ENCODE results near the gene PIK3R6. TPM values are rescaled to one million over a fixed set of nuclear protein-coding genes. Genes with fewer than 3 reads are reported as not detected.

Gene PIK3R6
- total and polyA plus RNA-seq, 10 of the 15 experiments (the other 5 are each of a cell fraction or from before 2014, with no cell fraction given) = 6.7 to 146 (median 68.2) TPM

GRCh38 chr17:8900626-8901585, 33.4 kb upstream of the PIK3R6 start (continued):
- TF ChIP-seq CUX1 (IDR thresholded peaks at IDR 0.05; ENCODE audit: insufficient replicate concordance, low read depth, low read length) (no peak), PRDM15 (CRISPR knock-in tag; IDR thresholded peaks at IDR 0.05) (no peak), USF1 (IDR thresholded peaks at IDR 0.05; ENCODE audit: borderline replicate concordance, extremely low read length, insufficient read depth, low read depth, low read length) (peak; percentile 69), DPF2 (IDR thresholded peaks at IDR 0.05) (no peak), IRF4 (IDR thresholded peaks at IDR 0.05; ENCODE audit: low read depth, low read length) (peak; percentile 88), IKZF2 (IDR thresholded peaks at IDR 0.05) (peak; percentile 36 to 51; a peak in 2 of 4 replicates), NFIC (IDR thresholded peaks at IDR 0.05; ENCODE audit: low read depth, low read length) (peak; percentile 96), RUNX3 (IDR thresholded peaks at IDR 0.05; ENCODE audit: low read length) (peak; percentile 94), EED (IDR thresholded peaks at IDR 0.05; ENCODE audit: low read depth) (no peak), SIX5 (IDR thresholded peaks at IDR 0.05; ENCODE audit: low read depth, low read length, severe bottlenecking) (no peak), ATF2 (IDR thresholded peaks at IDR 0.05; ENCODE audit: low read length) (peak; percentile 84), ATF3 (IDR thresholded peaks at IDR 0.05; ENCODE audit: borderline replicate concordance, extremely low read depth, low read depth, low read length) (no peak), CBX5 (IDR thresholded peaks at IDR 0.05; ENCODE audit: low read depth) (peak; percentile 73; the same call in 1 of the 2 replicates), ELK1 (IDR thresholded peaks at IDR 0.05; ENCODE audit: low read depth, low read length) (no peak), WRNIP1 (IDR thresholded peaks at IDR 0.05; ENCODE audit: borderline replicate concordance, low read depth, low read length) (no peak)

Data from GM12878 (cell line).